ENCODE data around the gene VPS54.
"Not testable (repeated sequence)": the region's sequence is repeated elsewhere in the genome, so short reads cannot be mapped to it uniquely, and the experiment has no call there.

Gene VPS54

DNA sequence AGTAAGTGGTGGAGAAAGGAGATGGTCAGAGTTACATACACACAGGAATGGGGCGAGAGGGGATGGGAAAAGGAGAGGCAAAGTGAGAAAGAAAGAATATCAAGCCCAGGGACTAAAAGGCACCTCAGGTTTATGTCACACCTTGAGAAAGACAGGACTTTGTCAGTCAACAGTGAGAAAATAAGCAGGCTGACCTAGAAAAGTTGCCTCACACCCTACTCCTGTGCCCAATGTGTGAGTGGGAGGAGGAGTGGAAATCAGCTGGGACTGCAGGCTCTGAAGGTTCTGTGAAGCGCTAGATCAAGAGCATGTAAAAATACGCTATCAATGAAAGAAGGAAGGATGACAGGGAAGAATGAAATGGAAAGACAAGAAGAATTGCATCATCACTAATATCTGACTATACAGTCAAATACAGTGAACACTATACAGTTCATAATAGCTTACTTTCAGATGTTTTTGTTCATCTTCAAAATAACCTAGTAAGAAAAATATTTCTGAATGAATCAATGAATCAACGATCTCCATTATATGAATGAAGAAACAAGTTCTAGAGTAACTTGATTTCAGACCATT lies 10.7 kb downstream of the VPS54 start:
- H3K27me3 ChIP-seq (ENCODE audit: control insufficient read depth, insufficient read depth, low read length, poor library complexity, severe bottlenecking): no peaks in the 10 kb centered on the region
- no peak overlapping the region for H3K27ac ChIP-seq (ENCODE audit: insufficient read depth, low read depth, low read length, poor library complexity, severe bottlenecking)
- H3K4me3 ChIP-seq (ENCODE audit: insufficient read depth, low read depth, low read length): no peak overlapping the region
- no peaks in the 10 kb centered on the region for H3K36me3 ChIP-seq (ENCODE audit: control insufficient read depth, insufficient read depth, low read length)
- H3K9me3 ChIP-seq (ENCODE audit: control insufficient read depth, low read length): no peaks in the 10 kb centered on the region
- H3K4me1 ChIP-seq (ENCODE audit: control insufficient read depth, insufficient read depth, low read length): no peaks in the 10 kb centered on the region
- WGBS, 2 experiments: 97 to 99% methylated on average over 4 of the region's 4 CpGs

DNA sequence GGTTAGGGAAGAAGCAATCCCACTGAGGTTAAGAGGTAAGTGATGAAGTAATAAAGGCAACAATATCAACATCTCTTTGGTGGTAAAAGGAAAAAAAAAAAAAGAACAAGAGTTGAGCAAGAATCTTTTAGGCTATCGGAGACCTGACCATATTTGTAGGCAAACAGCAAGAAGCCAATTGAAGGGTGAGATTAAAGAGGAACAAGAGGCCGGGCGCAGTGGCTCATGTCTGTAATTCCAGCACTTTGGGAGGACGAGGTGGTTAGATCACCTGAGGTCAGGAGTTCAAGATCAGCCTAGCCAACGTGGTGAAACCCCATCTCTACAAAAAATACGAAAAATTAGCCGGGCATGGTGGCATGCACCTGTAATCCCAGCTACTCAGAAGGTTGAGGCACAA lies 11.3 kb downstream of the VPS54 start:
- no peaks in the 10 kb centered on the region for H3K9me3 ChIP-seq (ENCODE audit: control insufficient read depth, low read length)
- no peak overlapping the region for H3K4me3 ChIP-seq (ENCODE audit: insufficient read depth, low read depth, low read length)
- H3K4me1 ChIP-seq (ENCODE audit: control insufficient read depth, insufficient read depth, low read length): no peaks in the 10 kb centered on the region
- WGBS, 2 experiments: 84 to 87% methylated on average over 7 of the region's 7 CpGs
- H3K27ac ChIP-seq (ENCODE audit: insufficient read depth, low read depth, low read length, poor library complexity, severe bottlenecking): no peak overlapping the region
- H3K36me3 ChIP-seq (ENCODE audit: control insufficient read depth, insufficient read depth, low read length): no peaks in the 10 kb centered on the region
- no peaks in the 10 kb centered on the region for H3K27me3 ChIP-seq (ENCODE audit: control insufficient read depth, insufficient read depth, low read length, poor library complexity, severe bottlenecking)

DNA sequence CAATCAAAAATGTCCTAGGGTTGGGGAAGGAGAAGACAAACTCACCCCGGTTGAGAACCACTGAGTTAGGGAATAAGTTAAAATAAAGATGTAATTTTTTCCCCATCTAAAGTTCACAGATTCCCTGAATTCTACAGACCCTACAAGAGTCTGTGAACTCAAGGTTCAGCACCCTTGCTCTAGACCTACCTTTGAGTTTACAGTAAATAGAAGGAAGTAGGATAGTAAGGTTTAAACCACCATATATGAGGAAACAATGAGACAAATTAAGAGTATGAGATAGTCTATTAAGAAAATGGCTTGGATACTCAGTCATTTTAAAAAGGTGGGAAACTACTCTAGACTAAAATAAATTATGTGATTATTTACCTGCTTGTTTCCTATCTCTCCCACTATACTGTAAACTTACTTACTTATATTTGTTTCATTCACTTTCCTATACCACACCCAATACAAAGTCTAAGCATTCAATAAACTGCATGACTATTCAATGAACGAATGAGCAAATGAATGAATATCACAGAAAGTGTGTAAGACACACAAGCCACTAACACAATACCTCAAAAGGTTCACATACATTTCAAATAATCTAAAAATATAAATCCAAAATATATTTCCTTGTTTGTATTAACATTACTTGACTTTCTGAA lies 13.4 kb downstream of the VPS54 start:
- Histone ChIP-seq H3K4me3 (ENCODE audit: insufficient read depth, low read depth, low read length) (no peak overlapping the region), H3K27me3 (ENCODE audit: control insufficient read depth, insufficient read depth, low read length, poor library complexity, severe bottlenecking) (no peaks in the 10 kb centered on the region), H3K36me3 (ENCODE audit: control insufficient read depth, insufficient read depth, low read length) (no peaks in the 10 kb centered on the region), H3K9me3 (ENCODE audit: control insufficient read depth, low read length) (no peaks in the 10 kb centered on the region), H3K4me1 (ENCODE audit: control insufficient read depth, insufficient read depth, low read length) (no peaks in the 10 kb centered on the region), H3K27ac (ENCODE audit: insufficient read depth, low read depth, low read length, poor library complexity, severe bottlenecking) (no peak overlapping the region)
- WGBS, 2 experiments: 98 to 100% methylated on average over 1 to 2 of the region's 2 CpGs

DNA sequence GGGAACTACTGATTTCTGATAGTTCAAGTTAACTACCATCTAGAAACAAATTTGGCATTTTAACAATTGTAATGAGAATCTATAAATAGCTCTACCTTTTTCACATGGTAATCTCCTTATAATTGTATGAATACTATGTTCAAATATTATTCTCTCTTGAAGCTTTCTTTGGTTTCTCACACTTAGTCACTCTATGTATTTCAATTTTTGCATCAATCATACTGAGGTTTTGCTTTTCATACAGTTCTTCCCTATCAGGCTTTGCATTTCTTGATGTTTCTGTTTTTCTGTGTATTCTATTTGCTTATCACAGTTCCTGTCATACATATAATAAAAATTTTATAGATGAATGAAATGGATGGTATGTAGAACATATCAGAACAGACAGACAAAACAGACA lies 16.0 kb downstream of the VPS54 start:
- H3K27ac ChIP-seq (ENCODE audit: insufficient read depth, low read depth, low read length, poor library complexity, severe bottlenecking): no peak overlapping the region
- H3K27me3 ChIP-seq (ENCODE audit: control insufficient read depth, insufficient read depth, low read length, poor library complexity, severe bottlenecking): no peaks in the 10 kb centered on the region
- no peaks in the 10 kb centered on the region for H3K36me3 ChIP-seq (ENCODE audit: control insufficient read depth, insufficient read depth, low read length)
- no peak overlapping the region for H3K4me3 ChIP-seq (ENCODE audit: insufficient read depth, low read depth, low read length)
- no peaks in the 10 kb centered on the region for H3K9me3 ChIP-seq (ENCODE audit: control insufficient read depth, low read length)
- H3K4me1 ChIP-seq (ENCODE audit: control insufficient read depth, insufficient read depth, low read length): no peaks in the 10 kb centered on the region

DNA sequence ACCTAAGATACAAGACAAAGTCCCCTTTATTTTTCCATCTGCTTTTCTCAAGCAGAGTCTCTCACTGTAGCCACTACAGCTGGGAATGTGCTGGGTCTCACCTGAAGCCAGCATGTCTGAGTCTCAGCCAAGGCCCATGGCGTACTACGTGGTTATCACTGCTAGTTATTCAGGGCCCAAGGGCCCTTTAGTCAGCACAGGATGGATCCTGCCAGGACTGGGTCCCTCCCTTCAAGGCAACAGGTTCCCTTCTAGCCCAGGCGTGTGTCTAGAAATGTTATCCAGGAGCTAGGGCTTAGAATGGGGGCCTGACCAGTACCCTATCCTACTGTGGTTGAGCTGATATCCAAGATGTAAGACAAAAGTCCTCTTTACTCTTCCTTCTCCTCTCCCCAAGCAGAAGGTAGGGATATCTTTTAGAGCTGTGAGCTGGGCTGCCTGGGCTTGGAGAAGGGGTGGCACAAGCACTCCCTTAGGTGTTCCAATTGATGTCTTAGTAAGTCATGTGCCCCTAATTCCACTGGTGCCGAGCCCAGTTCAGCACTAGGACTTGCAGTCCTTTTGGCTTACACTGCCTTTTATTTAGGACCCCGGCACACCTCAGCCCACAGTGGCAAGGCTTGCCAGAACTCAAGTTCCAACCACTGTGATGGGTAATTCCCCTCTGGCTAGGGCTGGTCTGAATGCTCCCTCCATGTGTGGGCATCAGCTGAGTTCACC lies 17.7 kb downstream of the VPS54 start:
- Histone ChIP-seq H3K27me3 (ENCODE audit: control insufficient read depth, insufficient read depth, low read length, poor library complexity, severe bottlenecking) (no peaks in the 10 kb centered on the region), H3K9me3 (ENCODE audit: control insufficient read depth, low read length) (peaks cover 3% of the 10 kb centered on the region), H3K36me3 (ENCODE audit: control insufficient read depth, insufficient read depth, low read length) (no peaks in the 10 kb centered on the region), H3K27ac (ENCODE audit: insufficient read depth, low read depth, low read length, poor library complexity, severe bottlenecking) (no peak overlapping the region), H3K4me3 (ENCODE audit: insufficient read depth, low read depth, low read length) (no peak overlapping the region), H3K4me1 (ENCODE audit: control insufficient read depth, insufficient read depth, low read length) (no peaks in the 10 kb centered on the region)
- 96 to 97% methylated on average over 5 of the region's 5 CpGs for WGBS, 2 experiments

DNA sequence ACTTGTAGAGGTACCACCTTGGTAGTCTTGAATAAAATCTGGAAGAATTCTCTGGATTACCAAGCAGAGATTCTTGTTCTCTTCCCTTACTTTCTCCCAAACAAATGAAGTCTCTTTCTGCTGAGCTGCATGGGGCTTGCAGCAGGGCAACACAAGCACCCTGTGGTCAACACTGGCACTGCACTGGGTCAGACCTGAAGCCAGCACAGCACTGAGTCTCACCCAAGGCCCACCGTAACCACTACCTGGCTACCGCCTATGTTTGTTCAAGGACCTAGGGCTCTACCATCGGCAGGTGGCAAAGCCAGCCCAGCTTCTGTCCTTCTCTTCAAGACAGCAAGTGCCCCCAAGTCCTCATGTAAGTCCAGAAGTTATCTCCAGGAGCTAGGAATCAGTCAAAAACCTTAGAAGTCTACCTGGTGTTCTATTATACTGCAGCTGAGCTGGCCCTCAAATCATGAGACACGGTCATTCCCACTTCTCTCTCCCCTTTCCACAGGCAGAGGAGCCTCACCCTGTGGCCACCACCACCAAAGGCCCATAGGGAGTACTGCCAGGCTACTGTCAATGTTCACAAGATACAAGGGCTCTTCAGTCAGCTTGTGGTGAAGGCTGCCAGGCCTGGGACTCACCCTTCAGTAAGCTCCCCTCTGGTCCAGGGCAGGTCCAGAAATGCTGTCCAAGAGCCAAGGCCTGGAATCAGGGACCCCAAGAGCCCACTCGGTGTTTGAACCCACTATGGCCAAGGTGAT lies 18.4 kb downstream of the VPS54 start:
- peaks cover 3% of the 10 kb centered on the region for H3K9me3 ChIP-seq (ENCODE audit: control insufficient read depth, low read length)
- 92 to 95% methylated on average over 5 of the region's 5 CpGs for WGBS, 2 experiments
- no peaks in the 10 kb centered on the region for H3K4me1 ChIP-seq (ENCODE audit: control insufficient read depth, insufficient read depth, low read length)
- H3K27ac ChIP-seq (ENCODE audit: insufficient read depth, low read depth, low read length, poor library complexity, severe bottlenecking): no peak overlapping the region
- H3K36me3 ChIP-seq (ENCODE audit: control insufficient read depth, insufficient read depth, low read length): no peaks in the 10 kb centered on the region
- H3K4me3 ChIP-seq (ENCODE audit: insufficient read depth, low read depth, low read length): no peak overlapping the region
- H3K27me3 ChIP-seq (ENCODE audit: control insufficient read depth, insufficient read depth, low read length, poor library complexity, severe bottlenecking): no peaks in the 10 kb centered on the region

DNA sequence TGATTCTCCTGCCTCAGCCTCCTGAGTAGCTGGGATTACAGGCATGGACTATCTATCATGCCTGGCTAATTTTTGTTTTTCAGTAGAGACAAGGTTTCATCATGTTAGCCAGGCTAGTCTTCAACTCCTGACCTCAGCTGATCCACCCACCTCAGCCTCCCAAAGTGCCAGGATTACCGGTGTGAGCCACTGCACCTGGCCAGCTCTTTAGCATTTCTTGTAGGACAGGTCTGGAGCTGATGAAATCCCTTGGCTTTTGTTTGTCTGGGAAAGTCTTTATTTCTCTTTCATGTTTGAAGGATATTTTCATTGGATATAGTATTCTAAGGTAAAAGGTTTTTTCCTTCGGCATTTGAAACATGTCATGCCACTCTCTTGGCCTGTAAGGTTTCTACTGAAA lies 20.2 kb downstream of the VPS54 start:
- WGBS, 2 experiments: 94 to 97% methylated on average over 2 of the region's 2 CpGs
- Histone ChIP-seq H3K36me3 (ENCODE audit: control insufficient read depth, insufficient read depth, low read length) (no peaks in the 10 kb centered on the region), H3K27ac (ENCODE audit: insufficient read depth, low read depth, low read length, poor library complexity, severe bottlenecking) (no peak overlapping the region), H3K9me3 (ENCODE audit: control insufficient read depth, low read length) (peaks cover 3% of the 10 kb centered on the region), H3K4me3 (ENCODE audit: insufficient read depth, low read depth, low read length) (no peak overlapping the region), H3K27me3 (ENCODE audit: control insufficient read depth, insufficient read depth, low read length, poor library complexity, severe bottlenecking) (no peaks in the 10 kb centered on the region), H3K4me1 (ENCODE audit: control insufficient read depth, insufficient read depth, low read length) (no peaks in the 10 kb centered on the region)

DNA sequence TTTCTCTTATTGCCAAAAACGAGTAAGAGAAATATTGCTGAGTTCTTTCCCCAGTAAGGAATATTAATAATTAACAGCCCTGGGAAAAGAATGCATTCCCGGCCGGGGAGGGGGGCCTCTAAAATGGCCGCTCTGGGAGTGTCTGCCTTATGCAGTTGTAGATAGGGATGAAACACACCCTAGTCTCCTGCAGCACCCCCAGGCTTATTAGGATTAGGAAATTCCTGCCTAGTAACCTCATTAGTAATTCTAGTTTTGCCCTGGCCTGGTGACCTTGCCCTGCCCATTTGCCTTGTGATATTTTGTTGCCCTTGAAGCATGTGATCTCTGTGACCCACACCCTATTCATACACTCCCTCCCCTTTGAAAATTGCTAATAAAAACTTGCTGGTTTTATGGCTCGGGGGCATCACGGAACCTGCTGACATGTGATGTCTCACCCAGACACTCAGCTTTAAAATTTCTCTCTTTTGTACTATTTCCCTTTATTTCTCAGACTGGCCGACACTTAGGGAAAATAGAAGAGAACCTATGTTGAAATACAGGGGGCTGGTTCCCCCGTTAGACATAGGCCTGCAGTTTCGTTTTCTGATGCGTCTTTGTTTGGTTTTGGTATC lies 22.5 kb downstream of the VPS54 start:
- not testable (repeated sequence) for H3K9me3 ChIP-seq (ENCODE audit: control insufficient read depth, low read length); H3K4me3 ChIP-seq (ENCODE audit: insufficient read depth, low read depth, low read length); H3K27ac ChIP-seq (ENCODE audit: insufficient read depth, low read depth, low read length, poor library complexity, severe bottlenecking); H3K4me1 ChIP-seq (ENCODE audit: control insufficient read depth, insufficient read depth, low read length); H3K27me3 ChIP-seq (ENCODE audit: control insufficient read depth, insufficient read depth, low read length, poor library complexity, severe bottlenecking); H3K36me3 ChIP-seq (ENCODE audit: control insufficient read depth, insufficient read depth, low read length)
- 97% methylated on average over 9 to 10 of the region's 10 CpGs for WGBS, 2 experiments

DNA sequence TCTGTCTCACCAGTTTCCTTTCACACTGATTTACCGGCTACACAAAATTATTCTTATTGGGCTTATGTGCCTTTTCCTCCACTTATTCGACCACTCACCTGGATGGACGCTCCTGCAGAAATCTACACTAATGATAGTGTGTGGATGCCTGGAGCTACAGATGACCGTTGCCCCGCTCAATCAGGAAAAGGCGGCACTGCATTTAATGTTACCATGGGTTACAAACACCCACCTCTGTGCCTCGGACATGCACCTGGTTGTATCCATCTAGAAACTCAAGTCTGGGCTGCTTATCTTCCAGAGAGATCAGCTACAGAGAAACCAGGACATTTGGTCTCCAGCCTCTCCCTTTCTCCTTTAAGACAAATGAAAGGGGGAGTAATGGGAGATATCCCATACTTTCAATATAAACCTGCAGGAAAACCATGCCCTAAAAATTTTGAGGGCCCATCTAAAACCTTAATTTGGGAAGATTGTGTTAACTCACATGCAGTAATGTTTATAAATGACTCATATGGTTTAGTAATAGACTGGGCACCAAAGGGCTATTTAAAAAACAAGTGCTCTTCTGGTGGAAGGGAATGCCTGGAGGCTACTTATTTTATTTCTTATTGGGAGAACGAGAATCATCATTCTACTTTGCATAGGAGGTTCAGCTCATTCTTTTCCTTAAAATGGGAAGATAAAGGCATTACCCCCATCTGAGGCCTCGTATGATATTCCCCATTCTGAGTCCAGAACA lies 24.7 kb downstream of the VPS54 start:
- H3K4me1 ChIP-seq (ENCODE audit: control insufficient read depth, insufficient read depth, low read length); H3K9me3 ChIP-seq (ENCODE audit: control insufficient read depth, low read length); H3K27me3 ChIP-seq (ENCODE audit: control insufficient read depth, insufficient read depth, low read length, poor library complexity, severe bottlenecking); H3K4me3 ChIP-seq (ENCODE audit: insufficient read depth, low read depth, low read length); H3K36me3 ChIP-seq (ENCODE audit: control insufficient read depth, insufficient read depth, low read length); H3K27ac ChIP-seq (ENCODE audit: insufficient read depth, low read depth, low read length, poor library complexity, severe bottlenecking): not testable (repeated sequence)
- 96 to 97% methylated on average over 8 to 9 of the region's 9 CpGs for WGBS, 2 experiments
